ENCODE measurements around the gene CEP350.

DNA sequence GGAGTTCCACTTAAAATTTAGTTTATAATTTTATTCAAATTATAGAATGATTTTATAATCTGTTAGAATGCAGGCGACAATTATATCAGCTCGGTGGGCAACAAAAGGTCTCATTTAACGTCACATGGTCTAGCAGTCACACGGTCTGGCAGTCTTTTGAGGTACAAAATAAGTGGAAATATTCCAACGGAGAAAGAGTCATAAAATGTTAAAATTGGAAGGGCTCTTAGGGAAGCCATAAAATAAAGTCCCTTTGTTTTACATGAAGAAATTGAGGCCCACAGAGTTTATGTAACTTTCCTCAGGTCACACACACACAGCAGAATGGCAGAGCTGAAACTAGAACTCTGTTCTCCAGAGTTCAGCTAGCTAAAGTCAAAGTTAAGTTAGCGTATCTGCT lies 115.7 kb downstream of the CEP350 start:
- no peak for TF ChIP-seq EZH2 (IDR thresholded peaks at IDR 0.05; ENCODE audit: low read length)
- TF ChIP-seq, protein P1, sequence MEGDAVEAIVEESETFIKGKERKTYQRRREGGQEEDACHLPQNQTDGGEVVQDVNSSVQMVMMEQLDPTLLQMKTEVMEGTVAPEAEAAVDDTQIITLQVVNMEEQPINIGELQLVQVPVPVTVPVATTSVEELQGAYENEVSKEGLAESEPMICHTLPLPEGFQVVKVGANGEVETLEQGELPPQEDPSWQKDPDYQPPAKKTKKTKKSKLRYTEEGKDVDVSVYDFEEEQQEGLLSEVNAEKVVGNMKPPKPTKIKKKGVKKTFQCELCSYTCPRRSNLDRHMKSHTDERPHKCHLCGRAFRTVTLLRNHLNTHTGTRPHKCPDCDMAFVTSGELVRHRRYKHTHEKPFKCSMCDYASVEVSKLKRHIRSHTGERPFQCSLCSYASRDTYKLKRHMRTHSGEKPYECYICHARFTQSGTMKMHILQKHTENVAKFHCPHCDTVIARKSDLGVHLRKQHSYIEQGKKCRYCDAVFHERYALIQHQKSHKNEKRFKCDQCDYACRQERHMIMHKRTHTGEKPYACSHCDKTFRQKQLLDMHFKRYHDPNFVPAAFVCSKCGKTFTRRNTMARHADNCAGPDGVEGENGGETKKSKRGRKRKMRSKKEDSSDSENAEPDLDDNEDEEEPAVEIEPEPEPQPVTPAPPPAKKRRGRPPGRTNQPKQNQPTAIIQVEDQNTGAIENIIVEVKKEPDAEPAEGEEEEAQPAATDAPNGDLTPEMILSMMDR (optimal IDR thresholded peaks at IDR 0.05 in 1 of 3, IDR thresholded peaks at IDR 0.05 in 1 of 3, conservative IDR thresholded peaks at IDR 0.05 in 1 of 3; ENCODE audit: extremely low read depth in 1 of 3, insufficient read depth in 2 of 3, low read length in 3 of 3), result no peak

All from keratinocyte (primary cell).